OCI-LY1 (cell line): Measurements from ENCODE around the gene PPP1R18.

Source experiments
- H2AFZ ChIP-seq: fragments of 200-600 bp; sonication (generic), shearing (Covaris generic); 2 replicates; pipeline ENCODE4 v1.6.0; 2014; ENCODE audit warnings: antibody characterized with exemption, mild to moderate bottlenecking, low read length
- H3F3A ChIP-seq: fragments of 200-600 bp; sonication (generic), shearing (Covaris generic); 2 replicates; pipeline ENCODE4 v1.6.0; 2014; ENCODE audit warnings: mild to moderate bottlenecking, antibody characterized with exemption, low read length, moderate library complexity; ENCODE audit not compliant: insufficient read depth
- H3K27ac ChIP-seq: fragments of 200-600 bp; sonication (generic); 2 replicates; pipeline ENCODE4 v1.5.1; 2014; ENCODE audit warnings: low read length, mixed run types, mild to moderate bottlenecking, low read depth; ENCODE audit not compliant: poor library complexity, severe bottlenecking
- H3K27me3 ChIP-seq: fragments of 200-600 bp; sonication (generic); 2 replicates; pipeline ENCODE4 v1.6.0; 2014; ENCODE audit warnings: antibody characterized with exemption, mild to moderate bottlenecking, low read length, moderate library complexity; ENCODE audit not compliant: insufficient read depth
- H3K36me3 ChIP-seq: fragments of 200-600 bp; sonication (generic); 2 replicates; pipeline ENCODE4 v1.6.1; 2014; ENCODE audit warnings: mild to moderate bottlenecking, antibody characterized with exemption, low read length, moderate library complexity, mixed read lengths; ENCODE audit not compliant: insufficient read depth
- H3K4me1 ChIP-seq: fragments of 200-600 bp; sonication (generic); 2 replicates; pipeline ENCODE4 v1.5.1; 2014; ENCODE audit warnings: mild to moderate bottlenecking, low read length, moderate library complexity; ENCODE audit not compliant: insufficient read depth, severe bottlenecking
- H3K4me2 ChIP-seq: fragments of 200-600 bp; sonication (generic), shearing (Covaris generic); 2 replicates; pipeline ENCODE4 v1.6.1; 2014; ENCODE audit warnings: low read length
- H3K4me3 ChIP-seq: fragments of 200-600 bp; sonication (generic); 2 replicates; pipeline ENCODE4 v1.5.1; 2014; ENCODE audit warnings: low read length, low read depth, mild to moderate bottlenecking, mixed read lengths; ENCODE audit not compliant: poor library complexity, severe bottlenecking
- H3K79me2 ChIP-seq: fragments of 200-600 bp; shearing (Covaris generic); 2 replicates; pipeline ENCODE4 v1.6.1; 2016; ENCODE audit warnings: mixed run types, low read length, mixed read lengths; ENCODE audit not compliant: insufficient read depth
- H3K9ac ChIP-seq: fragments of 200-600 bp; sonication (generic), shearing (Covaris generic); 2 replicates; pipeline ENCODE4 v1.6.1; 2014; ENCODE audit warnings: mild to moderate bottlenecking, low read length, mixed read lengths
- H3K9me2 ChIP-seq: fragments of 200-600 bp; sonication (generic), shearing (Covaris generic); 2 replicates; pipeline ENCODE4 v1.6.1; 2014; ENCODE audit warnings: low read depth, mild to moderate bottlenecking, low read length, mixed read lengths
- H3K9me3 ChIP-seq: fragments of 200-600 bp; shearing (Covaris generic); 2 replicates; pipeline ENCODE4 v1.6.1; 2014; ENCODE audit warnings: low read length, mixed read lengths
- H4K20me1 ChIP-seq: fragments of 200-600 bp; sonication (generic), shearing (Covaris generic); 2 replicates; pipeline ENCODE4 v1.6.0; 2016; ENCODE audit warnings: mild to moderate bottlenecking, low read length; ENCODE audit not compliant: insufficient read depth
- CTCF ChIP-seq: fragments of 200-600 bp; sonication (generic), shearing (Covaris generic); IDR thresholded peaks from 2 replicates; pipeline ENCODE4 v1.5.1; 2017; ENCODE audit warnings: mild to moderate bottlenecking, antibody characterized with exemption, low read length, moderate library complexity, mixed read lengths
- EZH2 ChIP-seq: fragments of 200-600 bp; sonication (generic), shearing (Covaris generic); IDR thresholded peaks from 2 replicates; pipeline ENCODE4 v1.8.0; 2017; ENCODE audit warnings: borderline replicate concordance, mixed run types, mild to moderate bottlenecking, antibody characterized with exemption, low read length, moderate library complexity, mixed read lengths

The PPP1R18 gene

DNA sequence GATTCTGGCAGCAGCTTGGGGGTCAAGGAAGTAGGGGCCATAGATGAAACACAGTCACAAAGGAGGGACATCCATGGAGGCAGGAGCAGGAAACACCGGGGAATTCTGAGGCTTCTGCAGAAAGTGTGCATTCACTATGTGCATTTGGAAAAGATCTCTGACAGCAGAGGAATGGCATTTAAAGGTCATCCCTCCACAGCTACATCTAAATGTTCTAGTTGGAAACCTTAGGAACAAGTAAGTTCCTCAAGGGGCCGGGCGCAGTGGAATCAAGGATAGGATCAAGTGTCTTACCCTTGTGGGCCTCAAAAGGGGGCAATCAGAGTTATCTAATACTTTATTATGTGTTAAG, 30.7 kb downstream of the PPP1R18 start:
- H3K9me3 ChIP-seq = no peaks in the 10 kb centered on the region
- peaks cover 87% of the 10 kb centered on the region for H3K36me3 ChIP-seq
- no peak overlapping the region for H2AFZ ChIP-seq
- no peaks in the 10 kb centered on the region for H3K79me2 ChIP-seq
- no peaks in the 10 kb centered on the region for H3K27me3 ChIP-seq
- H3K27ac ChIP-seq = no peak overlapping the region
- H3K4me3 ChIP-seq = no peak overlapping the region
- no peaks in the 10 kb centered on the region for H3K9me2 ChIP-seq
- H3K4me2 ChIP-seq = no peak overlapping the region
- no peak overlapping the region for H3K9ac ChIP-seq
- H3K4me1 ChIP-seq = no peaks in the 10 kb centered on the region
- no peaks in the 10 kb centered on the region for H3F3A ChIP-seq
- H4K20me1 ChIP-seq = no peaks in the 10 kb centered on the region
- TF ChIP-seq CTCF (no peak), EZH2 (no peak)

DNA sequence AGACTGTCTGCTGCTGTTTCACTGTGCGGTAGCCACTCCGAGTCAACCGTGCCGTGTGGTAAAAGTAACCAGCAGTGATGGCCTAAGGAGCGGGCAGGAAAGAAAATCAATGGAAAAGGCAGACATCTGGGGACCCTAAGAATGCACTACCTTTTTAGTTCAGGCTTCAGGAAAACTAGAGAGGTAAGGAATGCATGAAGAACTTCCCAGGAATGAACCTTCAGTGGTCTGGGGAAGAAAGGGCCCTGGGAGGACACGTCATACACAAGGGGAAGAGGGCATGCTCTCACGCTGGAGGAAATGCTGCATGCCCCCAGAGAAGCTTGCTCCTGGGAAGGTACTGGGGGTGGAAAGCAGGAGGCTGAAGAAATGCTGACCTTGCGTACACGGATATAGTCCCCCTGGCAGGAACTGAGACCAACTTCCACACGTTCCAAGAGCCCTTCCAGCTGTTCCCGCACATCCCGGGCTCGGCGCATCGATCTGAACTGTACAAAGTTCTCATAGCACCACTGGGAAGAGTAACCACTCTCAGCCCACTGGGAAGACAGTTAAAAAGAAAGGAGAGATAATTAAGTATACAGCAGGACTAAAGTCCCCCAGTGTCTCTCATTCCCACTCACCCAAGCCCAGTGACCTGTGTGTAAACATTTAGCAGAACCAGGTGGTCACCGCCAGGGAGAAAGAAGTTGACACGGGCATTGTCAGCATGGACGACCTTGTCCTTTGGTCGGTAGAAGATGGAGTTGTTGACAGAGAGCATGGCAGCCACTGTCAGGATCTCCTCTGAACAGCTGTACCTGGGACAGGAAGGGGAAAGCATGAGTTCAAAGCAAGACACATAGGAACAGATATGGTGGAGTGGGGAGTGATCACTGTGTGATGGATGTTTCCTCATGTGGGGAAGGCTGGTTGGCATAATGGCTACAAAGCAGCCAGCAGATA, 31.4 kb downstream of the PPP1R18 start:
- Histone ChIP-seq H3K9me2 (no peaks in the 10 kb centered on the region), H3K4me1 (no peaks in the 10 kb centered on the region), H3K36me3 (peaks cover 87% of the 10 kb centered on the region), H4K20me1 (no peaks in the 10 kb centered on the region), H3K79me2 (no peaks in the 10 kb centered on the region), H3F3A (no peaks in the 10 kb centered on the region), H3K27me3 (no peaks in the 10 kb centered on the region), H2AFZ (no peak overlapping the region), H3K9ac (no peak overlapping the region), H3K4me2 (no peak overlapping the region), H3K9me3 (no peaks in the 10 kb centered on the region), H3K4me3 (no peak overlapping the region), H3K27ac (no peak overlapping the region)
- TF ChIP-seq CTCF (no peak), EZH2 (no peak)

GRCh38 chr6:30651143-30651542, 35.3 kb downstream of the PPP1R18 start:
- Histone ChIP-seq H4K20me1 (no peaks in the 10 kb centered on the region), H3K9me3 (no peaks in the 10 kb centered on the region), H3K79me2 (peaks cover 7% of the 10 kb centered on the region; the same call in 1 of the 2 replicates), H3F3A (no peaks in the 10 kb centered on the region), H2AFZ (no peak overlapping the region), H3K4me1 (peaks cover 11% of the 10 kb centered on the region), H3K9me2 (no peaks in the 10 kb centered on the region), H3K4me3 (no peak overlapping the region), H3K36me3 (peaks cover 62% of the 10 kb centered on the region), H3K27me3 (no peaks in the 10 kb centered on the region), H3K27ac (no peak overlapping the region), H3K4me2 (no peak overlapping the region), H3K9ac (no peak overlapping the region)
- TF ChIP-seq EZH2 (no peak), CTCF (no peak)
